GM23338 (cell line): ENCODE measurements around the gene ALKBH1. TPM values are rescaled to one million over a fixed set of nuclear protein-coding genes. Genes with fewer than 3 reads are reported as not detected.

Experiments
- ATAC-seq: fragments of 200-7000 bp; cut with Tn5 transposase; 3 replicates; pipeline ENCODE4 v1.9.1; 2020
- DNase-seq: peaks from one replicate; pipeline ENCODE4 v3.0.0-alpha.2; 2015; ENCODE audit warnings: low spot score
- H2AFZ ChIP-seq: fragments of 200-600 bp; sonication (generic); 2 replicates; pipeline ENCODE4 v1.8.0; 2016; ENCODE audit warnings: antibody characterized with exemption, mild to moderate bottlenecking, moderate library complexity
- H3F3A ChIP-seq: fragments of 200-600 bp; sonication (generic); replicated peaks from 2 replicates; pipeline ENCODE4 v1.8.0; 2017; ENCODE audit warnings: antibody characterized with exemption, mixed run types, low read depth
- H3K27ac ChIP-seq: fragments of 200-600 bp; sonication (generic); 2 replicates; pipeline ENCODE4 v1.6.1; 2016; ENCODE audit warnings: low read depth
- H3K27me3 ChIP-seq: fragments of 200-600 bp; sonication (generic); 2 replicates; pipeline ENCODE4 v1.8.0; 2016; ENCODE audit warnings: mild to moderate bottlenecking, mixed run types, moderate library complexity; ENCODE audit not compliant: insufficient read depth
- H3K36me3 ChIP-seq: fragments of 200-600 bp; sonication (generic); 2 replicates; pipeline ENCODE4 v1.8.0; 2016; ENCODE audit warnings: mild to moderate bottlenecking; ENCODE audit not compliant: insufficient read depth
- H3K4me1 ChIP-seq: fragments of 200-600 bp; sonication (generic); 2 replicates; pipeline ENCODE4 v1.8.0; 2016; ENCODE audit warnings: mild to moderate bottlenecking, moderate library complexity; ENCODE audit not compliant: insufficient read depth
- H3K4me2 ChIP-seq: fragments of 200-600 bp; sonication (generic); 2 replicates; pipeline ENCODE4 v1.7.1; 2017; ENCODE audit warnings: mixed run types
- H3K4me3 ChIP-seq: fragments of 200-600 bp; sonication (generic); 2 replicates; pipeline ENCODE4 v1.6.1; 2016; ENCODE audit warnings: mixed run types
- H3K79me2 ChIP-seq: fragments of 200-600 bp; sonication (generic); replicated peaks from 2 replicates; pipeline ENCODE4 v1.8.0; 2017; ENCODE audit warnings: mild to moderate bottlenecking; ENCODE audit not compliant: insufficient read depth
- H3K9me2 ChIP-seq: fragments of 200-600 bp; sonication (generic); 2 replicates; pipeline ENCODE4 v1.8.0; 2017; ENCODE audit not compliant: insufficient read depth
- H4K20me1 ChIP-seq: fragments of 200-600 bp; sonication (generic); replicated peaks from 2 replicates; pipeline ENCODE4 v1.8.0; 2017; ENCODE audit warnings: mild to moderate bottlenecking; ENCODE audit not compliant: insufficient read depth
- H3K27ac Mint-ChIP-seq: 2 replicates; pipeline ENCODE4 v1.8.0; 2020; ENCODE audit warnings: inconsistent platforms, mild to moderate bottlenecking, moderate library complexity, mixed read lengths
- H3K27me3 Mint-ChIP-seq: 3 replicates; pipeline ENCODE4 v1.8.0; 2022; ENCODE audit warnings: low read depth, mild to moderate bottlenecking, moderate library complexity, mixed read lengths, inconsistent platforms; ENCODE audit not compliant: insufficient read depth, poor library complexity
- H3K36me3 Mint-ChIP-seq: 3 replicates; pipeline ENCODE4 v1.8.0; 2021; ENCODE audit warnings: low read depth, mild to moderate bottlenecking, inconsistent platforms, moderate library complexity, mixed read lengths
- H3K4me1 Mint-ChIP-seq: 3 replicates; pipeline ENCODE4 v1.8.0; 2020; ENCODE audit warnings: mild to moderate bottlenecking, inconsistent platforms, mixed read lengths
- H3K4me3 Mint-ChIP-seq: 3 replicates; pipeline ENCODE4 v1.8.0; 2021; ENCODE audit warnings: moderate library complexity, mild to moderate bottlenecking, inconsistent platforms, mixed read lengths
- H3K9me3 Mint-ChIP-seq: 3 replicates; pipeline ENCODE4 v1.8.0; 2020; ENCODE audit warnings: moderate library complexity, mild to moderate bottlenecking, inconsistent platforms, mixed read lengths
- CREB1 ChIP-seq: fragments of 250-450 bp; sonication (Bioruptor Pico); IDR thresholded peaks from 2 replicates; pipeline ENCODE4 v1.5.0; 2020; ENCODE audit warnings: low read depth, mild to moderate bottlenecking, moderate library complexity
- EZH2phosphoT487 ChIP-seq: fragments of 200-600 bp; sonication (generic); IDR thresholded peaks from one replicate; pipeline ENCODE4 v1.8.1; 2018; ENCODE audit warnings: antibody characterized with exemption; ENCODE audit not compliant: unreplicated experiment
- JUNB ChIP-seq: IDR thresholded peaks from one replicate; pipeline ENCODE4 v1.6.1; 2016; ENCODE audit warnings: antibody characterized with exemption; ENCODE audit not compliant: unreplicated experiment
- POLR2AphosphoS5 ChIP-seq: IDR thresholded peaks from 2 replicates; pipeline ENCODE4 v1.6.1; 2016; ENCODE audit warnings: antibody characterized with exemption, low read depth
- STAT1 ChIP-seq: IDR thresholded peaks from one replicate; pipeline ENCODE4 v1.6.1; 2016; ENCODE audit warnings: antibody characterized with exemption; ENCODE audit not compliant: unreplicated experiment
- ZNF114 ChIP-seq: fragments of 250-450 bp; sonication (Bioruptor Pico); IDR thresholded peaks from 2 replicates; pipeline ENCODE4 v1.5.0; 2020; ENCODE audit warnings: mild to moderate bottlenecking, moderate library complexity
- polyA plus RNA-seq: library from polyadenylated mRNA; unstranded; fragments of >200 nt; fragmentation: Nextera tagmentation; extraction: Ambion mirVana; gene quantifications from 2 replicates; pipeline ENCODE4 v1.2.1, GENCODE V29; 2016
- total RNA-seq: library from RNA; depleted of rRNA; stranded (reverse); fragments of >200 nt; shearing (Covaris generic); gene quantifications from 2 replicates; pipeline ENCODE4 v1.2.3, GENCODE V29; 2014
- TF ChIP-seq, protein P1 (sequence below): IDR thresholded peaks from one replicate; pipeline ENCODE4 v1.6.1; 2018; ENCODE audit warnings: antibody characterized with exemption; ENCODE audit not compliant: unreplicated experiment
- TF ChIP-seq, protein P2 (sequence below): fragments of 250-450 bp; sonication (Bioruptor Pico); IDR thresholded peaks from 2 replicates; pipeline ENCODE4 v1.5.0; 2020; ENCODE audit warnings: mild to moderate bottlenecking, moderate library complexity
- TF ChIP-seq, protein P3 (sequence below), 2 experiments: fragments of 200-600 bp in 1 of 2; sonication (generic) in 1 of 2; conservative IDR thresholded peaks; 2 replicates each; pipeline versions ENCODE4 v1.5.1 to v1.6.1; 2016 to 2017; ENCODE audit warnings: antibody characterized with exemption in 2 of 2, low read depth in 2 of 2, mild to moderate bottlenecking in 2 of 2, moderate library complexity in 1 of 2

The ALKBH1 gene
- total and polyA plus RNA-seq, 2 experiments from 2014 or later, result 13.0 to 22.2 TPM

DNA sequence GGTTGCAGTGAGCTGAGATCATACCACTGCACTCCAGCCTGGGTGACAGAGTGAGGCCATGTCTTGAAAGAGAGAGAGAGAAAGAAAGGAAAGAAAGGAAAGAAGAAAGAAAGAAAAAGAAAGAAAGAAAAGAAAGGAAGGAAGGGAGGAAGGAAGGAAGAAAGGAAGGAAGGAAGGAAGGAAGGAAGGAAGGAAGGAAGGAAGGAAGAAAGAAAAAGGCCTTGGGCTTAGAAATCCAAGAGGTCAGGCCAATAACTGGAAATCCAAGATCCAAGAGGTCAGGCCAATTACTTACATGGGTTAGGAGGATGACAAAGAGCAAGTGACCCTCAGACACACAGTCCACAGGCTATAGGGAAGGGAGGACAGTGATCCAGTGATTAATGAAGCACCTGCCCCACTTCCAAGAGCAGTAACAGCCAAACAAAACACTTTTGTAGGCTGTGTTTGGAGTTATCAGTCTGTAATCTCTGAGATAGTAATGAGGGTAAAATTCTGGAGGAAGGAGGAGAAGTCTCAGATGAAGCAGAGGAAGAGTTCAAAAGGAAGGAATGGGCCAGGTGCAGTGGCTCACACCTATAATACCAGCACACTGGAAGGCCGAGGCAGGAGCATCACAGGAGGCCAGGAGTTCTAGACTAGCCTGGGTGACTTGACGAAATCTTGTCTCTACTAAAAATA, 59.2 kb downstream of the ALKBH1 start:
- Mint-ChIP-seq H3K27me3 (no peaks in the 10 kb centered on the region), H3K4me3 (no peak overlapping the region), H3K4me1 (peaks cover 2% of the 10 kb centered on the region; the same call in 2 of the 3 replicates), H3K36me3 (no peaks in the 10 kb centered on the region), H3K27ac (no peak overlapping the region), H3K9me3 (peaks cover 5% of the 10 kb centered on the region; the same call in 2 of the 3 replicates)
- Histone ChIP-seq H4K20me1 (no peaks in the 10 kb centered on the region), H3K27me3 (no peaks in the 10 kb centered on the region), H2AFZ (no peak overlapping the region), H3K79me2 (no peaks in the 10 kb centered on the region), H3F3A (no peaks in the 10 kb centered on the region), H3K4me2 (no peak overlapping the region), H3K4me1 (no peaks in the 10 kb centered on the region), H3K36me3 (no peaks in the 10 kb centered on the region), H3K4me3 (no peak overlapping the region), H3K9me2 (no peaks in the 10 kb centered on the region), H3K27ac (no peak overlapping the region)
- TF ChIP-seq JUNB (no peak), CREB1 (no peak), EZH2phosphoT487 (no peak), POLR2AphosphoS5 (no peak), ZNF114 (CRISPR knock-in tag) (no peak)
- TF ChIP-seq, protein P1, sequence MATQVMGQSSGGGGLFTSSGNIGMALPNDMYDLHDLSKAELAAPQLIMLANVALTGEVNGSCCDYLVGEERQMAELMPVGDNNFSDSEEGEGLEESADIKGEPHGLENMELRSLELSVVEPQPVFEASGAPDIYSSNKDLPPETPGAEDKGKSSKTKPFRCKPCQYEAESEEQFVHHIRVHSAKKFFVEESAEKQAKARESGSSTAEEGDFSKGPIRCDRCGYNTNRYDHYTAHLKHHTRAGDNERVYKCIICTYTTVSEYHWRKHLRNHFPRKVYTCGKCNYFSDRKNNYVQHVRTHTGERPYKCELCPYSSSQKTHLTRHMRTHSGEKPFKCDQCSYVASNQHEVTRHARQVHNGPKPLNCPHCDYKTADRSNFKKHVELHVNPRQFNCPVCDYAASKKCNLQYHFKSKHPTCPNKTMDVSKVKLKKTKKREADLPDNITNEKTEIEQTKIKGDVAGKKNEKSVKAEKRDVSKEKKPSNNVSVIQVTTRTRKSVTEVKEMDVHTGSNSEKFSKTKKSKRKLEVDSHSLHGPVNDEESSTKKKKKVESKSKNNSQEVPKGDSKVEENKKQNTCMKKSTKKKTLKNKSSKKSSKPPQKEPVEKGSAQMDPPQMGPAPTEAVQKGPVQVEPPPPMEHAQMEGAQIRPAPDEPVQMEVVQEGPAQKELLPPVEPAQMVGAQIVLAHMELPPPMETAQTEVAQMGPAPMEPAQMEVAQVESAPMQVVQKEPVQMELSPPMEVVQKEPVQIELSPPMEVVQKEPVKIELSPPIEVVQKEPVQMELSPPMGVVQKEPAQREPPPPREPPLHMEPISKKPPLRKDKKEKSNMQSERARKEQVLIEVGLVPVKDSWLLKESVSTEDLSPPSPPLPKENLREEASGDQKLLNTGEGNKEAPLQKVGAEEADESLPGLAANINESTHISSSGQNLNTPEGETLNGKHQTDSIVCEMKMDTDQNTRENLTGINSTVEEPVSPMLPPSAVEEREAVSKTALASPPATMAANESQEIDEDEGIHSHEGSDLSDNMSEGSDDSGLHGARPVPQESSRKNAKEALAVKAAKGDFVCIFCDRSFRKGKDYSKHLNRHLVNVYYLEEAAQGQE, result no peak
- ATAC-seq, result no peak
- DNase-seq, result no peak

DNA sequence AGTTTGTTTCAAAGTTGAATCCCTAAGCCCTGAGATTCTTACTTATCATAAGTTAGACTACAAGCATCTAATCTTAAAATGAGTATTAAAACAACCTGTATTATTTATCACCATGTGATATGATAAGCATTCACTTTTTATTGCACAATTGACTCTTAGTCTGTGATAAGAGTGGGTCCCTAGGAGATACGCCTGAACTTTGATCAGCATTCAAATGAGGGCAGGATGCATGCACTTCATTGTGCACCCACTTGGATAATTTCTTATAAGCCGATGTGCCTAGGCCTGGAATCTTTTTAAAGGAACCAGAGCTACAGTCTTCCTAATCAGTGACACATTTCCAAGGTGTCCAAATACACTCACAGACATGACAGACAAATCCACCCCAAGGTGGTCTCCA, 60.0 kb downstream of the ALKBH1 start:
- DNase-seq (no peak), ATAC-seq (no peak)
- Mint-ChIP-seq H3K27ac (no peak overlapping the region), H3K36me3 (no peaks in the 10 kb centered on the region), H3K9me3 (peaks cover 3% of the 10 kb centered on the region; the same call in 2 of the 3 replicates), H3K4me3 (no peak overlapping the region), H3K4me1 (no peaks in the 10 kb centered on the region), H3K27me3 (no peaks in the 10 kb centered on the region)
- Histone ChIP-seq H3K79me2 (no peaks in the 10 kb centered on the region), H3F3A (no peaks in the 10 kb centered on the region), H3K4me3 (no peak overlapping the region), H3K4me2 (no peak overlapping the region), H3K36me3 (no peaks in the 10 kb centered on the region), H3K27ac (no peak overlapping the region), H4K20me1 (no peaks in the 10 kb centered on the region), H3K9me2 (no peaks in the 10 kb centered on the region), H3K4me1 (no peaks in the 10 kb centered on the region), H2AFZ (no peak overlapping the region), H3K27me3 (no peaks in the 10 kb centered on the region)
- TF ChIP-seq, protein P2, sequence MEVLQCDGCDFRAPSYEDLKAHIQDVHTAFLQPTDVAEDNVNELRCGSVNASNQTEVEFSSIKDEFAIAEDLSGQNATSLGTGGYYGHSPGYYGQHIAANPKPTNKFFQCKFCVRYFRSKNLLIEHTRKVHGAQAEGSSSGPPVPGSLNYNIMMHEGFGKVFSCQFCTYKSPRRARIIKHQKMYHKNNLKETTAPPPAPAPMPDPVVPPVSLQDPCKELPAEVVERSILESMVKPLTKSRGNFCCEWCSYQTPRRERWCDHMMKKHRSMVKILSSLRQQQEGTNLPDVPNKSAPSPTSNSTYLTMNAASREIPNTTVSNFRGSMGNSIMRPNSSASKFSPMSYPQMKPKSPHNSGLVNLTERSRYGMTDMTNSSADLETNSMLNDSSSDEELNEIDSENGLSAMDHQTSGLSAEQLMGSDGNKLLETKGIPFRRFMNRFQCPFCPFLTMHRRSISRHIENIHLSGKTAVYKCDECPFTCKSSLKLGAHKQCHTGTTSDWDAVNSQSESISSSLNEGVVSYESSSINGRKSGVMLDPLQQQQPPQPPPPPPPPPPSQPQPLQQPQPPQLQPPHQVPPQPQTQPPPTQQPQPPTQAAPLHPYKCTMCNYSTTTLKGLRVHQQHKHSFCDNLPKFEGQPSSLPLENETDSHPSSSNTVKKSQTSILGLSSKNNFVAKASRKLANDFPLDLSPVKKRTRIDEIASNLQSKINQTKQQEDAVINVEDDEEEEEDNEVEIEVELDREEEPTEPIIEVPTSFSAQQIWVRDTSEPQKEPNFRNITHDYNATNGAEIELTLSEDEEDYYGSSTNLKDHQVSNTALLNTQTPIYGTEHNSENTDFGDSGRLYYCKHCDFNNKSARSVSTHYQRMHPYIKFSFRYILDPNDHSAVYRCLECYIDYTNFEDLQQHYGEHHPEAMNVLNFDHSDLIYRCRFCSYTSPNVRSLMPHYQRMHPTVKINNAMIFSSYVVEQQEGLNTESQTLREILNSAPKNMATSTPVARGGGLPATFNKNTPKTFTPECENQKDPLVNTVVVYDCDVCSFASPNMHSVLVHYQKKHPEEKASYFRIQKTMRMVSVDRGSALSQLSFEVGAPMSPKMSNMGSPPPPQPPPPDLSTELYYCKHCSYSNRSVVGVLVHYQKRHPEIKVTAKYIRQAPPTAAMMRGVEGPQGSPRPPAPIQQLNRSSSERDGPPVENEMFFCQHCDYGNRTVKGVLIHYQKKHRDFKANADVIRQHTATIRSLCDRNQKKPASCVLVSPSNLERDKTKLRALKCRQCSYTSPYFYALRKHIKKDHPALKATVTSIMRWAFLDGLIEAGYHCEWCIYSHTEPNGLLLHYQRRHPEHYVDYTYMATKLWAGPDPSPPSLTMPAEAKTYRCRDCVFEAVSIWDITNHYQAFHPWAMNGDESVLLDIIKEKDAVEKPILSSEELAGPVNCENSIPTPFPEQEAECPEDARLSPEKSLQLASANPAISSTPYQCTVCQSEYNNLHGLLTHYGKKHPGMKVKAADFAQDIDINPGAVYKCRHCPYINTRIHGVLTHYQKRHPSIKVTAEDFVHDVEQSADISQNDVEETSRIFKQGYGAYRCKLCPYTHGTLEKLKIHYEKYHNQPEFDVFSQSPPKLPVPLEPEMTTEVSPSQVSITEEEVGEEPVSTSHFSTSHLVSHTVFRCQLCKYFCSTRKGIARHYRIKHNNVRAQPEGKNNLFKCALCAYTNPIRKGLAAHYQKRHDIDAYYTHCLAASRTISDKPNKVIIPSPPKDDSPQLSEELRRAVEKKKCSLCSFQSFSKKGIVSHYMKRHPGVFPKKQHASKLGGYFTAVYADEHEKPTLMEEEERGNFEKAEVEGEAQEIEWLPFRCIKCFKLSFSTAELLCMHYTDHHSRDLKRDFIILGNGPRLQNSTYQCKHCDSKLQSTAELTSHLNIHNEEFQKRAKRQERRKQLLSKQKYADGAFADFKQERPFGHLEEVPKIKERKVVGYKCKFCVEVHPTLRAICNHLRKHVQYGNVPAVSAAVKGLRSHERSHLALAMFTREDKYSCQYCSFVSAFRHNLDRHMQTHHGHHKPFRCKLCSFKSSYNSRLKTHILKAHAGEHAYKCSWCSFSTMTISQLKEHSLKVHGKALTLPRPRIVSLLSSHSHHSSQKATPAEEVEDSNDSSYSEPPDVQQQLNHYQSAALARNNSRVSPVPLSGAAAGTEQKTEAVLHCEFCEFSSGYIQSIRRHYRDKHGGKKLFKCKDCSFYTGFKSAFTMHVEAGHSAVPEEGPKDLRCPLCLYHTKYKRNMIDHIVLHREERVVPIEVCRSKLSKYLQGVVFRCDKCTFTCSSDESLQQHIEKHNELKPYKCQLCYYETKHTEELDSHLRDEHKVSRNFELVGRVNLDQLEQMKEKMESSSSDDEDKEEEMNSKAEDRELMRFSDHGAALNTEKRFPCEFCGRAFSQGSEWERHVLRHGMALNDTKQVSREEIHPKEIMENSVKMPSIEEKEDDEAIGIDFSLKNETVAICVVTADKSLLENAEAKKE (CRISPR knock-in tag), result no peak
- TF ChIP-seq STAT1 (no peak), JUNB (no peak), CREB1 (no peak)
- TF ChIP-seq, protein P3, sequence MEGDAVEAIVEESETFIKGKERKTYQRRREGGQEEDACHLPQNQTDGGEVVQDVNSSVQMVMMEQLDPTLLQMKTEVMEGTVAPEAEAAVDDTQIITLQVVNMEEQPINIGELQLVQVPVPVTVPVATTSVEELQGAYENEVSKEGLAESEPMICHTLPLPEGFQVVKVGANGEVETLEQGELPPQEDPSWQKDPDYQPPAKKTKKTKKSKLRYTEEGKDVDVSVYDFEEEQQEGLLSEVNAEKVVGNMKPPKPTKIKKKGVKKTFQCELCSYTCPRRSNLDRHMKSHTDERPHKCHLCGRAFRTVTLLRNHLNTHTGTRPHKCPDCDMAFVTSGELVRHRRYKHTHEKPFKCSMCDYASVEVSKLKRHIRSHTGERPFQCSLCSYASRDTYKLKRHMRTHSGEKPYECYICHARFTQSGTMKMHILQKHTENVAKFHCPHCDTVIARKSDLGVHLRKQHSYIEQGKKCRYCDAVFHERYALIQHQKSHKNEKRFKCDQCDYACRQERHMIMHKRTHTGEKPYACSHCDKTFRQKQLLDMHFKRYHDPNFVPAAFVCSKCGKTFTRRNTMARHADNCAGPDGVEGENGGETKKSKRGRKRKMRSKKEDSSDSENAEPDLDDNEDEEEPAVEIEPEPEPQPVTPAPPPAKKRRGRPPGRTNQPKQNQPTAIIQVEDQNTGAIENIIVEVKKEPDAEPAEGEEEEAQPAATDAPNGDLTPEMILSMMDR (conservative IDR thresholded peaks at IDR 0.05; ENCODE audit: low read depth in 2 of 2), result no peak
